C4-2B (cell line): Measurements from ENCODE around the gene NFKBIL1.

ENCODE experiments used
- ZFX ChIP-seq: fragments of 450-650 bp; IDR thresholded peaks from 2 replicates; pipeline ENCODE4 v1.6.1; 2017
- TF ChIP-seq, protein P1 (sequence below): fragments of 450-650 bp; conservative IDR thresholded peaks from 2 replicates; pipeline ENCODE4 v1.5.1; 2017; ENCODE audit warnings: mild to moderate bottlenecking

DNA sequence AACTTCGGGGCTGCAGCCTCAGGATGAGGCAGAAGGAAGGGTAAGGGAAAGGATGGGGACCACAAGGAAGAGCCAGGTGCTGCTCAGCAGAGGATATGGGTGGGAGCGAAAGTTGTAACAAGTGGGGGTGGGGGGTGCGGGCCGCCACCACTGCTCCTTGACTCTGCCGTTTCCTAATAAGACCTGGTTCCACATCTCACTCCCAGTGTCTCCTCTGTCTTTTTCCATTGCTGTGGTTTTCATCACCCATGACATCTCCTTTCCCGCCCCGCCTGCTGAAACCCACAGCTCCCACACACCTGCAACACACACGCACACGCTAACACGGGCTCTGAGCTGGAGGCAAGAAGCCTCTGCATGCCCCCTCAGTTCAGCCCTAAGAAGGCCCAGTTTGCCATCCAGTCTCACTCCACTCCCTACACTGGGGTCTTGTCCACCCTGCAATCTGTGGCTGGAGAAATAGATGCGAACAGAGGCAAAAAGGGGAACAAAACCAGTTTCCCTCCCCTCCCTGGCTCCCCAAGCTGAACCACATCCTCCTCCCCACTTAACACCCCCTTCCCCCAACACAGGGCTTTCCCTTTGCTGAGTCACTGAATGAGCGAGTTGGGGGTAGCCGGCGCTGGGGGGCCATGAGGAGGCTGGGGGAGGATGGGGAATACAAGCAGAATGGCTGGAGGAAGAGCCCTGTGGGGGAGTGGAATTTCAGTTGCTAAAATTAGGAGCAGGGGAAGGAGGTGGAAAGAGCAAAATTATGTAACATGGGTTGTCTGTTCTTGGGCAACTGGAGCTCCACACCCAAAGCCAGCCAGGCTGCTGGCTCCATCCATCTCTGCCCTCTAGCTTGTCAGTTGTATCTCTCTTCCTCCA lies 11.5 kb downstream of the NFKBIL1 start:
- TF ChIP-seq, protein P1, sequence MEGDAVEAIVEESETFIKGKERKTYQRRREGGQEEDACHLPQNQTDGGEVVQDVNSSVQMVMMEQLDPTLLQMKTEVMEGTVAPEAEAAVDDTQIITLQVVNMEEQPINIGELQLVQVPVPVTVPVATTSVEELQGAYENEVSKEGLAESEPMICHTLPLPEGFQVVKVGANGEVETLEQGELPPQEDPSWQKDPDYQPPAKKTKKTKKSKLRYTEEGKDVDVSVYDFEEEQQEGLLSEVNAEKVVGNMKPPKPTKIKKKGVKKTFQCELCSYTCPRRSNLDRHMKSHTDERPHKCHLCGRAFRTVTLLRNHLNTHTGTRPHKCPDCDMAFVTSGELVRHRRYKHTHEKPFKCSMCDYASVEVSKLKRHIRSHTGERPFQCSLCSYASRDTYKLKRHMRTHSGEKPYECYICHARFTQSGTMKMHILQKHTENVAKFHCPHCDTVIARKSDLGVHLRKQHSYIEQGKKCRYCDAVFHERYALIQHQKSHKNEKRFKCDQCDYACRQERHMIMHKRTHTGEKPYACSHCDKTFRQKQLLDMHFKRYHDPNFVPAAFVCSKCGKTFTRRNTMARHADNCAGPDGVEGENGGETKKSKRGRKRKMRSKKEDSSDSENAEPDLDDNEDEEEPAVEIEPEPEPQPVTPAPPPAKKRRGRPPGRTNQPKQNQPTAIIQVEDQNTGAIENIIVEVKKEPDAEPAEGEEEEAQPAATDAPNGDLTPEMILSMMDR: no peak
- TF ChIP-seq ZFX: no peak
